ENCODE data around the gene CS. TPM values are rescaled to one million over a fixed set of nuclear protein-coding genes. Genes with fewer than 3 reads are reported as not detected.
"Not testable (repeated sequence)": the region's sequence is repeated elsewhere in the genome, so short reads cannot be mapped to it uniquely, and the experiment has no call there.

The CS gene
- total and polyA plus RNA-seq, 3 donors from 2014 or later, result 63.8 to 70.2 (median 67.8) TPM

DNA sequence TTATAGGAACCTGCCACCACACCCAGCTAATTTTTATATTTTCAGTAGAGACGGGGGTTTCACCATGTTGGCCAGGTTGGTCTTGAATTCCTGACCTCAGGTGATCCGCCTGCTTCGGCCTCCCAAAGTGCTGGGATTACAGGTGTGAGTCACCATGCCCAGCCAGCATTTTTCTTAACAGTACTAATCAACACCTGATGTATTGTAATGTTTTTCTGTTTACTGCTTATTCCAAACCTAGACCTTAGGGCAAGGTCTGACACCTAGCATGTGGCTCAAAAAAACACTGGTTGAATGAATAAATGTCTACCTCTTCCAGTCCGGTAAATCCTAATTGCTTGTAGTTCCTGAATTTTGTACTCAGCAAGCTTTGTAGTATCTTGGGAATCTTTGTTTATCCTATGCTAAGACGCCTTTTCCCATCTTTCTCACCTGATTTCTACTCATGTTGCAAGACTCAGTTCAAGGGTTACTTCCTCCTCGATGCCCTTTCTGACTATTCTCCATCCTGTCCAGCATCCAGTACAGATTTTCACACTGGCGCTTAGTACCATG lies 30.9 kb upstream of the CS start:
- no peaks in the 10 kb centered on the region for H3K36me3 ChIP-seq (ENCODE audit: low read depth, missing control alignments)
- no peaks in the 10 kb centered on the region for H3K4me1 ChIP-seq
- 96 to 97% methylated on average over 7 of the region's 7 CpGs for WGBS, 2 donors
- no peak overlapping the region for H3K27ac ChIP-seq
- H3K27me3 ChIP-seq, result no peaks in the 10 kb centered on the region
- intact Hi-C loops (cut with DNase I; ENCODE audit: low total_unique reads), result no loop called here
- no peak for TF ChIP-seq POLR2A (IDR thresholded peaks at IDR 0.05)
- TF ChIP-seq, protein P1, sequence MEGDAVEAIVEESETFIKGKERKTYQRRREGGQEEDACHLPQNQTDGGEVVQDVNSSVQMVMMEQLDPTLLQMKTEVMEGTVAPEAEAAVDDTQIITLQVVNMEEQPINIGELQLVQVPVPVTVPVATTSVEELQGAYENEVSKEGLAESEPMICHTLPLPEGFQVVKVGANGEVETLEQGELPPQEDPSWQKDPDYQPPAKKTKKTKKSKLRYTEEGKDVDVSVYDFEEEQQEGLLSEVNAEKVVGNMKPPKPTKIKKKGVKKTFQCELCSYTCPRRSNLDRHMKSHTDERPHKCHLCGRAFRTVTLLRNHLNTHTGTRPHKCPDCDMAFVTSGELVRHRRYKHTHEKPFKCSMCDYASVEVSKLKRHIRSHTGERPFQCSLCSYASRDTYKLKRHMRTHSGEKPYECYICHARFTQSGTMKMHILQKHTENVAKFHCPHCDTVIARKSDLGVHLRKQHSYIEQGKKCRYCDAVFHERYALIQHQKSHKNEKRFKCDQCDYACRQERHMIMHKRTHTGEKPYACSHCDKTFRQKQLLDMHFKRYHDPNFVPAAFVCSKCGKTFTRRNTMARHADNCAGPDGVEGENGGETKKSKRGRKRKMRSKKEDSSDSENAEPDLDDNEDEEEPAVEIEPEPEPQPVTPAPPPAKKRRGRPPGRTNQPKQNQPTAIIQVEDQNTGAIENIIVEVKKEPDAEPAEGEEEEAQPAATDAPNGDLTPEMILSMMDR (IDR thresholded peaks at IDR 0.05), result no peak
- no peaks in the 10 kb centered on the region for H3K9me3 ChIP-seq
- DNase-seq, result no peak
- H3K4me3 ChIP-seq, result no peak overlapping the region

DNA sequence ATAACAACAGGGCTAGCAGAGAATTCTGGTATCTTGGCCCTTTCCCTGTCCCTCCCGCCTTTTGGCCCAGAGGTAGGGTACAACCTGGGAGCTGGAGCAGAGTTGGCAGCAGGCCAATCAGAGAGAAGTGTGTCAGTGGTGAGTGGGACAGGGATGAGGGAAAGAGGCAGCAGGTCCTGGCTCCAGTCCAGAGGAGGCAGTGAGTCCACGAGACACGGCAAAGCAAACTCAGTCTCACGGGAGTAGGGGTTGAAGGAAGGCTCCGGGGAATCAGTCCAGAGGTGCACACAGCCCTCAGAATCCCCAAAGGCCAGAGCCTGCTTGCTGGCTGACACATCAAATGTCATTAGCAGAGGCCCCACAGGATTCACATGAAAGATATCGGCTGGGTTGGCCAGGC lies 26.4 kb upstream of the CS start:
- H3K27me3 ChIP-seq, result no peaks in the 10 kb centered on the region
- no peaks in the 10 kb centered on the region for H3K9me3 ChIP-seq
- intact Hi-C loops (cut with DNase I; ENCODE audit: low total_unique reads), result no loop called here
- H3K4me1 ChIP-seq, result no peaks in the 10 kb centered on the region
- no peak overlapping the region for H3K4me3 ChIP-seq
- H3K36me3 ChIP-seq (ENCODE audit: low read depth, missing control alignments), result no peaks in the 10 kb centered on the region
- WGBS, 2 donors, result 80 to 91% methylated on average over 5 to 6 of the region's 6 CpGs
- no peak overlapping the region for H3K27ac ChIP-seq
- TF ChIP-seq POLR2A (IDR thresholded peaks at IDR 0.05), result no peak
- TF ChIP-seq, protein P1 (IDR thresholded peaks at IDR 0.05), result no peak
- DNase-seq, result no peak

DNA sequence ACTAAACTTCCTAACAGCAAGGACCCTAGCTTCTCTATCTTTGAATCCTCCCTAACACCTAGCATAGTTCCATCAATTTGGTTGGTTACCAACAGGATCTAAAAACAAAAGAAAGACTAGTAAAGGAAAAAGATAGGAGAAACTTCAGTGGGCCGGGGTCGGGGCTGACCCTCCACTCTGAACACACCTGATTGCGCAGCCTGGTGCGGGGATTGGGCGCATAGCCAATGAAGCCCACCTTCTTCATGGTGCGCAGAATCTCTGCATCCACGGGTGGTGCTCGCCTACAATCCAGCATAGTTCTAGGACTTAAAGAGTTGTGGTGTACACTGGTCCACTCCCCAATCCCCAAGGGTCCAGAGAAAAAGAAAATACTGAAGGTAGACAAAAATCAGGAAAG lies 26.0 kb upstream of the CS start:
- intact Hi-C loops (cut with DNase I; ENCODE audit: low total_unique reads), result no loop called here
- WGBS, 2 donors, result 95 to 99% methylated on average over 8 of the region's 8 CpGs
- H3K36me3 ChIP-seq (ENCODE audit: low read depth, missing control alignments), result no peaks in the 10 kb centered on the region

DNA sequence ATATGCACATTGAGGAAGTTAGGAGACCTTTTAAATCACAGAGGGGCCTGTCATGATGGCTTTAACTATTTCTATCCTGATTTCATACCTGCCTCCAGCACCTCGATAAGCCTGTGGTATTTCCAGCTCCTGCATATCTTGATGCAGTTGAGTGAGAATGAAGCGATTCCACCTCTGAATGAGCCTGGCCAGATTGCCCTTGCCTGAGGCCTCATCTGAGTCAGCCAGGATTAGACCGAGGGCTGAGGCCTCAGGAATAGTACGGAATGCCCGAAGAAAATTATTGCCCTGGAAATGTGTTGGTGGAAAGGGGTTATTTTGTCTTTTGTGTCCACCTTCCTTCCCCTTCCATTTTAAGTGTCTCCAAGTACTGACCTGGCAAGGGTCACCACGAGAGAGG lies 24.1 kb upstream of the CS start:
- Histone ChIP-seq H3K4me3 (no peak overlapping the region), H3K4me1 (no peaks in the 10 kb centered on the region), H3K27me3 (no peaks in the 10 kb centered on the region), H3K27ac (no peak overlapping the region), H3K36me3 (ENCODE audit: low read depth, missing control alignments) (no peaks in the 10 kb centered on the region), H3K9me3 (no peaks in the 10 kb centered on the region)
- 89 to 91% methylated on average over 6 of the region's 6 CpGs for WGBS, 2 donors
- TF ChIP-seq POLR2A (IDR thresholded peaks at IDR 0.05), result no peak
- TF ChIP-seq, protein P1 (IDR thresholded peaks at IDR 0.05), result no peak
- intact Hi-C loops (cut with DNase I; ENCODE audit: low total_unique reads), result no loop called here
- DNase-seq, result no peak

More for the DNA sequence above, 26.0 kb upstream of the CS start:
- no peak overlapping the region for H3K27ac ChIP-seq
- H3K4me3 ChIP-seq, result no peak overlapping the region
- no peaks in the 10 kb centered on the region for H3K27me3 ChIP-seq
- TF ChIP-seq, protein P1 (IDR thresholded peaks at IDR 0.05), result no peak
- TF ChIP-seq POLR2A (IDR thresholded peaks at IDR 0.05), result no peak
- no peak for DNase-seq
- no peaks in the 10 kb centered on the region for H3K4me1 ChIP-seq
- no peaks in the 10 kb centered on the region for H3K9me3 ChIP-seq

DNA sequence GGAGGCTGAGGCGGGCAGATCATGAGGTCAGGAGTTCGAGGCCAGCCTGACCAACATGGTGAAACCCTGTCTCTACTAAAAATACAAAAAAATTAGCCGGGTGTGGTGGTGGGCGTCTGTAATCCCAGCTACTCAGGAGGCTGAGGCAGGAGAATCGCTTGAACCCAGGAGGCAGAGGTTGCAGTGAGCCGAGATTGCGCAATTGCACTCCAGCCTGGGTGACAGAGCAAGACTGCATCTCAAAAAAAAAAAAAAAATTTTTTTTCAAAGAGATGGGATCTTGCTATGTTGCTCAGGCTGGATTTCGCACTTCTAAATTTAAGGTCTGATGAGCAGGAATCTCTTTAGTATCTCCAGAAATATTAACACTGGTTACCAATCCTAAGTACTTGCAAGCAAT lies 21.5 kb upstream of the CS start:
- H3K4me3 ChIP-seq; intact Hi-C loops (cut with DNase I; ENCODE audit: low total_unique reads); H3K4me1 ChIP-seq; H3K9me3 ChIP-seq; DNase-seq; H3K36me3 ChIP-seq (ENCODE audit: low read depth, missing control alignments); H3K27me3 ChIP-seq; H3K27ac ChIP-seq: not testable (repeated sequence)
- WGBS, 2 donors, result 91 to 95% methylated on average over 8 of the region's 8 CpGs

Measured in testis (tissue), 3 donors.